Hippocampal formation (tissue), 2 donors: ENCODE measurements around the gene GGT6.

Experiments used
- DNase-seq, 2 donors: peaks; one replicate each; lab custom pipeline; 2025; lab: John Stamatoyannopoulos, UW

Gene GGT6

GRCh38 chr17:4537451-4538235 lies 22.7 kb downstream of the GGT6 start:
- peak in 1 of 2 donors; percentile 60 for DNase-seq

- no peak for DNase-seq
Observed at GRCh38 chr17:4536742-4537411, 23.5 kb downstream of the GGT6 start.

GRCh38 chr17:4536259-4536741 lies 24.1 kb downstream of the GGT6 start:
- peak; percentile 27 to 36 for DNase-seq

GRCh38 chr17:4535667-4536258 lies 24.6 kb downstream of the GGT6 start:
- DNase-seq: no peak

- peak in 1 of 2 donors; percentile 47 for DNase-seq
Observed at GRCh38 chr17:4534928-4535666, 25.3 kb downstream of the GGT6 start.

- DNase-seq: no peak
Observed at GRCh38 chr17:4534515-4534914, 25.9 kb downstream of the GGT6 start.

GRCh38 chr17:4533523-4534504 lies 26.6 kb downstream of the GGT6 start:
- DNase-seq: peak; percentile 95 to 96

- DNase-seq: no peak
Observed at GRCh38 chr17:4532860-4533522, 27.4 kb downstream of the GGT6 start.

- no peak for DNase-seq
Observed at GRCh38 chr17:4531988-4532736, 28.2 kb downstream of the GGT6 start.

- DNase-seq: no peak
Observed at GRCh38 chr17:4530799-4531730, 29.3 kb downstream of the GGT6 start.

- DNase-seq: no peak
Observed at GRCh38 chr17:4529533-4530152, 30.7 kb downstream of the GGT6 start.

- DNase-seq: no peak
Observed at GRCh38 chr17:4527566-4528125, 32.7 kb downstream of the GGT6 start.

GRCh38 chr17:4527134-4527533 lies 33.2 kb downstream of the GGT6 start:
- no peak for DNase-seq

GRCh38 chr17:4525691-4526397 lies 34.5 kb downstream of the GGT6 start:
- DNase-seq: no peak

GRCh38 chr17:4523946-4524345 lies 36.4 kb downstream of the GGT6 start:
- no peak for DNase-seq

- no peak for DNase-seq
Observed at GRCh38 chr17:4522661-4523060, 37.7 kb downstream of the GGT6 start.
